Retinal pigment epithelial cell (primary cell): Measurements from ENCODE around the gene SLC13A4.
A peak's percentile ranks its signal among the peaks of the same experiment; 100 is the strongest.

ENCODE experiments used
- DNase-seq: peaks from one replicate; pipeline ENCODE4 v3.0.0-alpha.2; 2010; ENCODE audit warnings: low read depth
- H3K4me3 ChIP-seq: 2 replicates; pipeline ENCODE4 v1.5.1; 2011; ENCODE audit warnings: mild to moderate bottlenecking, low read length, control low read depth, moderate library complexity
- CTCF ChIP-seq: conservative IDR thresholded peaks from 2 replicates; pipeline ENCODE4 v1.5.1; 2011; ENCODE audit warnings: low read depth, low read length, control low read depth, inconsistent platforms

The SLC13A4 gene

DNA sequence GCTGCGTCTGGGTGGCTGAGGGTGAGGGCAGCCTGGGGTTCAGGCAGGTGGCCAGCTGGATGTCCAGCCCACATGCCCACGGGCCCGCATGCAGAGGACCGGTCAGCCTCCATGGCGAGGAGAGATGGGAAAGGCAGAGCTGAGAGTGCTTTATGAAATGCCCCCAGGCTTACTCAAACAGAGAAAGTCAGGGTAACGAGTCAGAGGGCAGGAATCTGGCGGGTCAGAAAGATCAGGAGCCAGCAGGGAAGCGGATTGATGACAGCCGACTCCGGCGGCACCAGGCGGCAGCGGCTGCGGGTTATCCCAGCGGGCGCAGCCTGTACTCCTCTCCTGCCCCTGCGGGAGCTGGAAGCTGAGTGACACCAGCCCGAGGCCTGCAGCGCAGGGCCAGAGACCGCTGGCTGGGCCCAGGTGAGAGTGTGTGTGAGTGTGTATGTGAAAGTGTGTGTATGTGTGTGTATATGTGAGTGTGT is 13.4 kb downstream of the SLC13A4 start:
- peak; percentile 69 for DNase-seq
- H3K4me3 ChIP-seq: peak overlapping the region; percentile 17
- no peak for TF ChIP-seq CTCF

DNA sequence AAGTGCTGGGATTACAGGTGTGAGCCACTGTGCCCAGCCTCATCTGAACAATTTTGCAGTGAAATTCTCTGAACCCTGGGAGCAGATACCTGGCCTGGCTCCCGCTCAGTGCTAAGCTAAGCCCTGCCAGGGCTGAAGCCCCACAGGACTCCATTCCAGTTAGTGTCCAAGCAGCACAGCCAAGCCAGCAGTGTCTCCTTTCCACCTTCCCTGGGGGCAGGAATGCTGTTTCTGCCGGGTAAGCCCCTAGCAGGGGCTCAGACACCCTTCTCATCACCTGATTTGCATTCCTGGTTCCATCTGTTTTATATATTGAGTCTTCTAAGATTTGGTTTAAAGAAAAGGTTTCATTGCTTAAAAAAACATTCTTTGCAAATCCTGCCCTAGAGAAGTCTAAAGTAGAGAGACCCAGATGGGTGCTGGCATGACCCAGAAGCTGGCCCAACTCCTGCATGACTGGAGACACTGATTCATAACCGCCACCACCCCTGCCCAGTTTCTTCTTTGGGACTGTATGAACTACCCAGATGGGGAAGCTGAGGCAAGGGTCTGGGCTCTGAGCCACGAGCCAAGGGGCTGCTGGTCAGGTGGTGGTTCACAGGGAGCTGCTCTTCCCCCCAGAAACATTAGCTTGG is 14.0 kb downstream of the SLC13A4 start:
- DNase-seq: no peak
- no peak for TF ChIP-seq CTCF
- no peak overlapping the region for H3K4me3 ChIP-seq

GRCh38 chr7:135712796-135713195 is 15.2 kb downstream of the SLC13A4 start:
- TF ChIP-seq CTCF: no peak
- no peak overlapping the region for H3K4me3 ChIP-seq
- DNase-seq: no peak

DNA sequence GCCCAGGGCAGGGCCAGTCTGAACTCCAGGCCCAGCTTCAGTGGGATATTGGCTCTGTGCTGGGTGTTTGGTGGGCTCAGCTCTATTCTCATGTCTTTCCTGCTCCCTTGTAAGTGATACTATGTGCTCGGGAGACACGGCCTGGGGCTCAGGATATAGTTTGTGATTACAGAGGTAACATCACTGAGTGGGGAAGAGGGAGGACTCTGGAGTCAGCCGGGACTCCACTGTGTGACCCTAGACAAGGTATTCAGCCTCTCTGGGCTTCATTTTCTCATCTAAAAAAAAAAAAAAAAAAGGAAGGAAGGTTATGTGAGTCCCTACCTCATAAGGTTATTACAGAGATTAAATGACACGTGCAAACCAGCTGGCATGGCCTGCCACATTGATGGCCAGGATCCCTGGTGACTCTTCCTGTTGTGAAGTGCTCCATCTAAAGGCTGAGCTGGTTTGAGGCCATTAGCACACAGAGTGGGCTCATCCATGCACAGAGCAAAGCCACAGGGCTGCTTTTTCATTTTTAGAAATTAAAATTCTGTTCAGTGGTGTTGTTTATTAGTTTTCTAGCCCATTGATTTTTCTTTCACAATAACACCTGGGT is 15.7 kb downstream of the SLC13A4 start:
- no peak for DNase-seq
- TF ChIP-seq CTCF: no peak
- H3K4me3 ChIP-seq: no peak overlapping the region

GRCh38 chr7:135711139-135711469 is 16.9 kb downstream of the SLC13A4 start:
- TF ChIP-seq CTCF: no peak
- H3K4me3 ChIP-seq: no peak overlapping the region
- DNase-seq: no peak

DNA sequence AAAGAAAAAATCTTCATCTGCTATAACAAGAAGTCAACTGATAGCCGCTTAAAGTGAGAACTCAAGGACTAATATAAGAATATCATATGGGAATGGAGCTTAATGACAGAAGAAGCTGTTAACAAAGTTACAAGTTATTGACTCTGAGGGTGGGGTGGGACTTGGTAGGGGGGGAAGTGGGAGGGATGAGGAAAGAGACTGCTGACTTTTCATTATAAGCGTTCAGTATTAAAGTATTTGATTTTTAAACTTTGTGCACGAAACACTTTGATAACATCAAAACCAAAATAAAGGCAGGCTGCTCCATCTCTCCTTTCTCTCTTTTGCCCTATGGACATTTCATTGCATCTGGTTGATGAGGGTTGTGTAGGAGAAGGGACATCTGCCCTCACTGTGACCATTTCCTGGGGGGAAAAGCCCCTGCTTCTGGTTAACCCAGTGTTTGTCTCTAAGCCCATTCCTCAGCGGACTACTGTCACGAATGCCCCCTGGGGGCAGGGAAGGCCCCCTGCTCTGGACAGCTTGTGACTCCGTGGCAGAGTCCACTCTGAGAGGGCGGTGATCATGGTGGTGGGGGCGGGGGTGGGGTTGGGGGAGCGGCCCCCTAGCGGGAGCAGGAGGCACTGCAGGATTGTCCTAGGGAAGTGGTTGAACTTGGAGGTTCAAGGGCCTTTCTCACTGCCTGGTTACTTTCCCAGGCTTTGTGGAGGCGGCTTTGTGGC is 17.4 kb downstream of the SLC13A4 start:
- H3K4me3 ChIP-seq: no peak overlapping the region
- peak; percentile 57 for TF ChIP-seq CTCF
- no peak for DNase-seq
